Fibroblast of lung (primary cell): ENCODE data around the gene PPP1R16B.

Experiments
- EZH2 ChIP-seq: IDR thresholded peaks from 2 replicates; pipeline ENCODE4 v1.5.1; 2012; ENCODE audit warnings: low read length, control low read depth, mild to moderate bottlenecking; ENCODE audit errors: missing control alignments
- TF ChIP-seq, protein P1 (sequence below), 2 donors: IDR thresholded peaks in 1 of 2; conservative IDR thresholded peaks in 1 of 2; 1 replicate in 1 of 2; 2 replicates in 1 of 2; pipeline ENCODE4 v1.5.1; 2011 to 2012; ENCODE audit warnings: low read length in 2 of 2, control low read depth in 1 of 2, inconsistent platforms in 1 of 2, low read depth in 1 of 2, mild to moderate bottlenecking in 1 of 2

DNA sequence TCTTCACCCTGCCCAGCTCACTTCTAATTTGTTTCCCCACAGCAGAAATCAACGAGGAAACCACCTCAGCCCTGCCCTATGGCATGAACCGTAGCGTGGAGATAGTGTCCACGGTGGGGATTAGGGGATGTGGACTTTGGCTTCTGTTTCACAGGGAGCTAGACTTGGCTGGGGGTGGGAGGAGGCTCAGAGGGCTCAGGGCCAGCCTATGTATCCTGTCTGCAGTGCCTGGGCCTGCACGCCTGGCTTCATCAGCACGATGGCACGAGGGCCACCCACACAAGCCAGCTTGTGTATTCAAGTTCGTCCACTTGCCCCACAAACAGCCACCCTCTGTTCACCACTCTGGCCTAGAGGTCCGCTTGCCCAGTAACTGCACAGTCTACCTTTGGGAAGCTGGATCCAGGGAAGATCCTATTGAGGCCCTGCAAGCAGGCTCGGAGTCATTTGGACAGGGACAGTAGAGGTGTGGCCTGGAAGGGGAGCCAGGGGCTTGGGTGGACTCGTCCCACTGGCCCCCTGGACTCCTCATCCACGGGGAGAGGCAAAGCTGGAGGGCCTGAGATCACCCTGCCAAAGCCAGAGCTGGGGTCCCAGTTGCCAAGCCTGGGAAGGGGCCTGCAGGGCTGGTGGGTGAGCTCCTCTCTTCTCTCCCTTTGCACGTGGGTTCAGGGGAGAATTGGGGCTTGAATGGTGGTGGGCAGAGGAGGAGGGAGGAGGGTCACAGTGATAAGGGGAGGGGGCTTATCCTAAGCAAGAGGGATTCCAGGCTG, 82.7 kb downstream of the PPP1R16B start:
- no peak for TF ChIP-seq EZH2
- TF ChIP-seq, protein P1, sequence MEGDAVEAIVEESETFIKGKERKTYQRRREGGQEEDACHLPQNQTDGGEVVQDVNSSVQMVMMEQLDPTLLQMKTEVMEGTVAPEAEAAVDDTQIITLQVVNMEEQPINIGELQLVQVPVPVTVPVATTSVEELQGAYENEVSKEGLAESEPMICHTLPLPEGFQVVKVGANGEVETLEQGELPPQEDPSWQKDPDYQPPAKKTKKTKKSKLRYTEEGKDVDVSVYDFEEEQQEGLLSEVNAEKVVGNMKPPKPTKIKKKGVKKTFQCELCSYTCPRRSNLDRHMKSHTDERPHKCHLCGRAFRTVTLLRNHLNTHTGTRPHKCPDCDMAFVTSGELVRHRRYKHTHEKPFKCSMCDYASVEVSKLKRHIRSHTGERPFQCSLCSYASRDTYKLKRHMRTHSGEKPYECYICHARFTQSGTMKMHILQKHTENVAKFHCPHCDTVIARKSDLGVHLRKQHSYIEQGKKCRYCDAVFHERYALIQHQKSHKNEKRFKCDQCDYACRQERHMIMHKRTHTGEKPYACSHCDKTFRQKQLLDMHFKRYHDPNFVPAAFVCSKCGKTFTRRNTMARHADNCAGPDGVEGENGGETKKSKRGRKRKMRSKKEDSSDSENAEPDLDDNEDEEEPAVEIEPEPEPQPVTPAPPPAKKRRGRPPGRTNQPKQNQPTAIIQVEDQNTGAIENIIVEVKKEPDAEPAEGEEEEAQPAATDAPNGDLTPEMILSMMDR (conservative IDR thresholded peaks at IDR 0.05 in 1 of 2, IDR thresholded peaks at IDR 0.05 in 1 of 2; ENCODE audit: low read depth in 1 of 2, low read length in 2 of 2): no peak
